ENCODE measurements around the gene RWDD3. TPM values are rescaled to one million over a fixed set of nuclear protein-coding genes. Genes with fewer than 3 reads are reported as not detected.

The RWDD3 gene
- total and polyA plus RNA-seq, 4 donors: 8.0 to 39.9 (median 13.4) TPM

- no peak for TF ChIP-seq CTCF (IDR thresholded peaks at IDR 0.05; ENCODE audit: control extremely low read depth, extremely low read depth)
- Histone ChIP-seq H3K36me3 (ENCODE audit: control insufficient read depth in 4 of 4, insufficient read depth in 4 of 4, low read length in 4 of 4) (no peaks in the 10 kb centered on the region), H3K27ac (ENCODE audit: low read depth in 1 of 2, low read length in 1 of 2) (peak overlapping the region; percentile 79 to 89), H3K9ac (ENCODE audit: insufficient read depth in 1 of 2, low read length in 2 of 2) (peak overlapping the region; percentile 63 to 88), H3K9me3 (ENCODE audit: control insufficient read depth in 4 of 4, insufficient read depth in 3 of 4, low read length in 3 of 4) (no peaks in the 10 kb centered on the region), H3K4me1 (ENCODE audit: control insufficient read depth in 5 of 5, insufficient read depth in 5 of 5, low read length in 5 of 5) (peaks cover 0 to 15% (median 2%) of the 10 kb centered on the region in 5 donors), H3K27me3 (ENCODE audit: control insufficient read depth in 3 of 3, insufficient read depth in 3 of 3, low read length in 2 of 3) (no peaks in the 10 kb centered on the region), H3K4me3 (peak overlapping the region; percentile 55)
- peak; percentile 12 for ATAC-seq (ENCODE audit: insufficient read depth, low FRiP score)
- 12 to 20% methylated on average over 14 of the region's 14 CpGs for WGBS, 2 donors
- peak in 2 of 3 donors; percentile 36 to 58 for DNase-seq
Measured at GRCh38 chr1:95233319-95233736, 682 bp upstream of the RWDD3 start.

GRCh38 chr1:95236784-95237575 is 3.0 kb downstream of the RWDD3 start:
- TF ChIP-seq CTCF (IDR thresholded peaks at IDR 0.05; ENCODE audit: control extremely low read depth, extremely low read depth): no peak
- no peak for ATAC-seq (ENCODE audit: insufficient read depth, low FRiP score)

GRCh38 chr1:95237981-95238703 is 4.1 kb downstream of the RWDD3 start:
- no peak overlapping the region for H3K4me3 ChIP-seq
- 70 to 79% methylated on average over 4 of the region's 4 CpGs for WGBS, 2 donors
- no peaks in the 10 kb centered on the region for H3K27me3 ChIP-seq (ENCODE audit: control insufficient read depth in 3 of 3, insufficient read depth in 3 of 3, low read length in 2 of 3)
- H3K36me3 ChIP-seq (ENCODE audit: control insufficient read depth in 4 of 4, insufficient read depth in 4 of 4, low read length in 4 of 4): peaks cover 2 to 23% (median 12%) of the 10 kb centered on the region in 4 donors
- DNase-seq (no peak), ATAC-seq (ENCODE audit: insufficient read depth, low FRiP score) (no peak)
- no peak for TF ChIP-seq CTCF (IDR thresholded peaks at IDR 0.05; ENCODE audit: control extremely low read depth, extremely low read depth)
- H3K9ac ChIP-seq (ENCODE audit: insufficient read depth in 1 of 2, low read length in 2 of 2): no peak overlapping the region
- H3K9me3 ChIP-seq (ENCODE audit: control insufficient read depth in 4 of 4, insufficient read depth in 3 of 4, low read length in 3 of 4): peaks cover 0 to 10% (median under 1%) of the 10 kb centered on the region in 4 donors
- H3K4me1 ChIP-seq (ENCODE audit: control insufficient read depth in 5 of 5, insufficient read depth in 5 of 5, low read length in 5 of 5): peaks cover 0 to 15% (median 0%) of the 10 kb centered on the region in 5 donors
- H3K27ac ChIP-seq (ENCODE audit: low read depth in 1 of 2, low read length in 1 of 2): no peak overlapping the region

More at GRCh38 chr1:95236784-95237575, 3.0 kb downstream of the RWDD3 start:
- Histone ChIP-seq H3K27ac (ENCODE audit: low read depth in 1 of 2, low read length in 1 of 2) (no peak overlapping the region), H3K9me3 (ENCODE audit: control insufficient read depth in 4 of 4, insufficient read depth in 3 of 4, low read length in 3 of 4) (peaks cover 0 to 10% (median under 1%) of the 10 kb centered on the region in 4 donors), H3K36me3 (ENCODE audit: control insufficient read depth in 4 of 4, insufficient read depth in 4 of 4, low read length in 4 of 4) (peaks cover 2 to 21% (median 12%) of the 10 kb centered on the region in 4 donors), H3K27me3 (ENCODE audit: control insufficient read depth in 3 of 3, insufficient read depth in 3 of 3, low read length in 2 of 3) (no peaks in the 10 kb centered on the region), H3K4me1 (ENCODE audit: control insufficient read depth in 5 of 5, insufficient read depth in 5 of 5, low read length in 5 of 5) (peaks cover 0 to 13% (median 2%) of the 10 kb centered on the region in 5 donors), H3K9ac (ENCODE audit: insufficient read depth in 1 of 2, low read length in 2 of 2) (no peak overlapping the region), H3K4me3 (no peak overlapping the region)
- DNase-seq: no peak
- 89 to 97% methylated on average over 2 of the region's 2 CpGs for WGBS, 2 donors

All from lung (tissue), 12 donors.